Liver (tissue), 9 donors: Measurements from ENCODE around the gene NPTN. TPM values are rescaled to one million over a fixed set of nuclear protein-coding genes. Genes with fewer than 3 reads are reported as not detected.

Experiments
- DNase-seq: peaks from one replicate; pipeline ENCODE4 v3.0.0-alpha.2; 2017; ENCODE audit warnings: low spot score
- H3K27ac ChIP-seq, 2 donors: one replicate each; pipeline ENCODE4 v1.7.0; 2013; ENCODE audit warnings: inconsistent platforms in 2 of 2, low read length in 2 of 2, control low read depth in 1 of 2, low read depth in 1 of 2, mild to moderate bottlenecking in 1 of 2
- H3K27me3 ChIP-seq, 4 donors: one replicate each; pipeline versions ENCODE4 v1.6.1 to v1.7.0; 2013; ENCODE audit warnings: low read length in 3 of 4, inconsistent platforms in 1 of 4, mild to moderate bottlenecking in 1 of 4, moderate library complexity in 1 of 4; ENCODE audit not compliant: control insufficient read depth in 4 of 4, insufficient read depth in 4 of 4
- H3K36me3 ChIP-seq, 4 donors: one replicate each; pipeline versions ENCODE4 v1.6.1 to v1.7.0; 2013; ENCODE audit warnings: low read length in 3 of 4, mild to moderate bottlenecking in 3 of 4, low read depth in 1 of 4, moderate library complexity in 1 of 4; ENCODE audit not compliant: control insufficient read depth in 4 of 4, insufficient read depth in 3 of 4
- H3K4me1 ChIP-seq, 4 donors: one replicate each; pipeline versions ENCODE4 v1.6.1 to v1.7.0; 2013; ENCODE audit warnings: low read length in 3 of 4, mild to moderate bottlenecking in 3 of 4, moderate library complexity in 1 of 4; ENCODE audit not compliant: control insufficient read depth in 4 of 4, insufficient read depth in 4 of 4
- H3K4me3 ChIP-seq, 3 donors: one replicate each; pipeline versions ENCODE4 v1.6.1 to v1.7.0; 2013; ENCODE audit warnings: low read length in 3 of 3, control low read depth in 1 of 3, low read depth in 1 of 3, mild to moderate bottlenecking in 1 of 3
- H3K9ac ChIP-seq, 2 donors: one replicate each; pipeline ENCODE4 v1.7.0; 2013; ENCODE audit warnings: low read length in 2 of 2, mild to moderate bottlenecking in 2 of 2, moderate library complexity in 2 of 2, control low read depth in 1 of 2, low read depth in 1 of 2
- H3K9me3 ChIP-seq, 4 donors: one replicate each; pipeline versions ENCODE4 v1.6.1 to v1.7.0; 2013; ENCODE audit warnings: low read length in 3 of 4; ENCODE audit not compliant: control insufficient read depth in 4 of 4
- EGR1 ChIP-seq, 2 donors: IDR thresholded peaks; 2 replicates each; pipeline ENCODE4 v1.6.1; 2016 to 2018; ENCODE audit warnings: antibody characterized with exemption in 2 of 2, low read depth in 2 of 2
- FOXA1 ChIP-seq: IDR thresholded peaks from 2 replicates; pipeline ENCODE4 v1.6.1; 2016; ENCODE audit warnings: antibody characterized with exemption
- GABPA ChIP-seq, 2 donors: IDR thresholded peaks in 1 of 2; conservative IDR thresholded peaks in 1 of 2; 2 replicates each; pipeline ENCODE4 v1.6.1; 2016; ENCODE audit warnings: antibody characterized with exemption in 2 of 2, mild to moderate bottlenecking in 1 of 2, moderate library complexity in 1 of 2
- HNF4A ChIP-seq, 2 donors: conservative IDR thresholded peaks; 2 replicates each; pipeline ENCODE4 v1.6.1; 2016; ENCODE audit warnings: antibody characterized with exemption in 2 of 2, mild to moderate bottlenecking in 2 of 2
- HNF4G ChIP-seq: IDR thresholded peaks from 2 replicates; pipeline ENCODE4 v1.6.1; 2016; ENCODE audit warnings: antibody characterized with exemption
- JUND ChIP-seq, 2 donors: IDR thresholded peaks; 2 replicates each; pipeline ENCODE4 v1.6.1; 2016; ENCODE audit warnings: antibody characterized with exemption in 2 of 2
- NR2F2 ChIP-seq: IDR thresholded peaks from 2 replicates; pipeline ENCODE4 v1.6.1; 2016; ENCODE audit warnings: antibody characterized with exemption
- RAD21 ChIP-seq, 2 donors: IDR thresholded peaks; 2 replicates each; pipeline ENCODE4 v1.6.1; 2016; ENCODE audit warnings: antibody characterized with exemption in 2 of 2, mild to moderate bottlenecking in 2 of 2
- RXRA ChIP-seq, 2 donors: IDR thresholded peaks; 2 replicates each; pipeline ENCODE4 v1.6.1; 2017 to 2018; ENCODE audit warnings: antibody characterized with exemption in 2 of 2, mild to moderate bottlenecking in 1 of 2
- SP1 ChIP-seq: IDR thresholded peaks from 2 replicates; pipeline ENCODE4 v1.6.1; 2018; ENCODE audit warnings: antibody characterized with exemption, mild to moderate bottlenecking
- TAF1 ChIP-seq: conservative IDR thresholded peaks from 2 replicates; pipeline ENCODE4 v1.6.1; 2016; ENCODE audit warnings: antibody characterized with exemption, mild to moderate bottlenecking
- YY1 ChIP-seq: IDR thresholded peaks from 2 replicates; pipeline ENCODE4 v1.6.1; 2016; ENCODE audit warnings: antibody characterized with exemption, mild to moderate bottlenecking
- WGBS: extraction: QIAGEN DNeasy Blood & Tissue Kit; methylation state at CpG from one replicate; pipeline ENCODE4 v1.1.7; 2013; 5-methylcytosine and 5-hydroxymethylcytosine counted together
- polyA plus RNA-seq, 2 donors: library from polyadenylated mRNA; stranded (reverse) in 1 of 2; unstranded in 1 of 2; fragments of 200-250 nt in 1 of 2; fragments of >200 nt in 1 of 2; fragmentation: Nextera tagmentation in 1 of 2; extraction: Ambion mirVana in 1 of 2; gene quantifications; one replicate each; pipeline versions ENCODE4 v1.2.1 to v1.2.3, GENCODE V29; 2013 to 2015
- total RNA-seq, 2 donors: library from RNA; depleted of rRNA; stranded (reverse); fragments of >200 nt; gene quantifications; one replicate each; pipeline ENCODE4 v1.2.3, GENCODE V29; 2014
- TF ChIP-seq, protein P1 (sequence below): IDR thresholded peaks from 2 replicates; pipeline ENCODE4 v1.6.1; 2016; ENCODE audit warnings: antibody characterized with exemption
- TF ChIP-seq, protein P2 (sequence below): IDR thresholded peaks from 2 replicates; pipeline ENCODE4 v1.6.1; 2016; ENCODE audit warnings: antibody characterized with exemption, mild to moderate bottlenecking
- TF ChIP-seq, protein P3 (sequence below): IDR thresholded peaks from 2 replicates; pipeline ENCODE4 v1.6.1; 2016; ENCODE audit warnings: antibody characterized with exemption
- TF ChIP-seq, protein P4 (sequence below): fragments of 150-350 bp; IDR thresholded peaks from 2 replicates; pipeline ENCODE4 v1.5.1; 2017; ENCODE audit warnings: improper control_type of control experiment, low read depth, low read length; ENCODE audit not compliant: missing input control
- TF ChIP-seq, protein P5 (sequence below): IDR thresholded peaks from 2 replicates; pipeline ENCODE4 v1.6.1; 2016; ENCODE audit warnings: antibody characterized with exemption
- donor health status: healthy.
- donor health status: healthy.
- donor health status: healthy.
- donor health status: healthy.
- donor health status: healthy.

Gene NPTN
- total and polyA plus RNA-seq, 4 donors = 16.8 to 42.4 (median 33.9) TPM

DNA sequence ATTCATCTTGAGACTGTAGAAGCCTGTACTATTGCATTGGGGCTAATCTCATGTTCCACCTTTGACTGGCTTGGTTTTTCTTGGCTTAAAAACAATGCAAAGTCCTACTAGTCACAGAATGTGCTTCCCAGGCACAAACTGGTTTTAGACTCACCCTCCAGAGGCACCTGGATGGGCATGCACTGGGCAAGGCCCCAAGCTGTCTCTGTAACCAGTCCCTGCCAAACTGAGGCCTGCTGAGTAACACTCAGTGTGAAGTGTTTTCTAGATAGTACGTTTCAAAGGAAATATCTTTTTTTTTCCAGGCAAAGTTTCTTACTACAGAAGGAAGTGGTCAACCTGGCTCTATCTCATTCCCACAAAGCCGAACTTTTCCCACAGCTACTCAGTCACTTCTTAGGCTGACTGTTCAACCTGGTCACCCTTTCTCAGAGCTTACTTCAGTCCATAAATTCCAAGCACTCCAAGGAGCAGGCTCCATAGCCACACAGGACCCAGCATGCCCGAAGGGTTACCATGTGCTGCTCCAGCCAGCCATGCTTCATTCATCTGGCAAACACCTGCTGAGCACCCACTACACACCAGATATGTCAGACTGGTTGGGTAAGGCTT, 57.4 kb downstream of the NPTN start:
- no peak overlapping the region for H3K4me3 ChIP-seq
- H3K9ac ChIP-seq = no peak overlapping the region
- no peaks in the 10 kb centered on the region for H3K27me3 ChIP-seq
- TF ChIP-seq, protein P1, sequence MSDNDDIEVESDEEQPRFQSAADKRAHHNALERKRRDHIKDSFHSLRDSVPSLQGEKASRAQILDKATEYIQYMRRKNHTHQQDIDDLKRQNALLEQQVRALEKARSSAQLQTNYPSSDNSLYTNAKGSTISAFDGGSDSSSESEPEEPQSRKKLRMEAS = no peak
- TF ChIP-seq RAD21 (IDR thresholded peaks at IDR 0.05) (no peak), RXRA (IDR thresholded peaks at IDR 0.05) (no peak), YY1 (no peak), EGR1 (IDR thresholded peaks at IDR 0.05; ENCODE audit: low read depth in 2 of 2) (no peak), NR2F2 (no peak), TAF1 (no peak), GABPA (IDR thresholded peaks at IDR 0.05 in 1 of 2, conservative IDR thresholded peaks at IDR 0.05 in 1 of 2) (no peak), HNF4A (conservative IDR thresholded peaks at IDR 0.05) (no peak), FOXA1 (no peak), SP1 (no peak), HNF4G (no peak), JUND (IDR thresholded peaks at IDR 0.05) (no peak)
- TF ChIP-seq, protein P2, sequence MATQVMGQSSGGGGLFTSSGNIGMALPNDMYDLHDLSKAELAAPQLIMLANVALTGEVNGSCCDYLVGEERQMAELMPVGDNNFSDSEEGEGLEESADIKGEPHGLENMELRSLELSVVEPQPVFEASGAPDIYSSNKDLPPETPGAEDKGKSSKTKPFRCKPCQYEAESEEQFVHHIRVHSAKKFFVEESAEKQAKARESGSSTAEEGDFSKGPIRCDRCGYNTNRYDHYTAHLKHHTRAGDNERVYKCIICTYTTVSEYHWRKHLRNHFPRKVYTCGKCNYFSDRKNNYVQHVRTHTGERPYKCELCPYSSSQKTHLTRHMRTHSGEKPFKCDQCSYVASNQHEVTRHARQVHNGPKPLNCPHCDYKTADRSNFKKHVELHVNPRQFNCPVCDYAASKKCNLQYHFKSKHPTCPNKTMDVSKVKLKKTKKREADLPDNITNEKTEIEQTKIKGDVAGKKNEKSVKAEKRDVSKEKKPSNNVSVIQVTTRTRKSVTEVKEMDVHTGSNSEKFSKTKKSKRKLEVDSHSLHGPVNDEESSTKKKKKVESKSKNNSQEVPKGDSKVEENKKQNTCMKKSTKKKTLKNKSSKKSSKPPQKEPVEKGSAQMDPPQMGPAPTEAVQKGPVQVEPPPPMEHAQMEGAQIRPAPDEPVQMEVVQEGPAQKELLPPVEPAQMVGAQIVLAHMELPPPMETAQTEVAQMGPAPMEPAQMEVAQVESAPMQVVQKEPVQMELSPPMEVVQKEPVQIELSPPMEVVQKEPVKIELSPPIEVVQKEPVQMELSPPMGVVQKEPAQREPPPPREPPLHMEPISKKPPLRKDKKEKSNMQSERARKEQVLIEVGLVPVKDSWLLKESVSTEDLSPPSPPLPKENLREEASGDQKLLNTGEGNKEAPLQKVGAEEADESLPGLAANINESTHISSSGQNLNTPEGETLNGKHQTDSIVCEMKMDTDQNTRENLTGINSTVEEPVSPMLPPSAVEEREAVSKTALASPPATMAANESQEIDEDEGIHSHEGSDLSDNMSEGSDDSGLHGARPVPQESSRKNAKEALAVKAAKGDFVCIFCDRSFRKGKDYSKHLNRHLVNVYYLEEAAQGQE = no peak
- TF ChIP-seq, protein P3, sequence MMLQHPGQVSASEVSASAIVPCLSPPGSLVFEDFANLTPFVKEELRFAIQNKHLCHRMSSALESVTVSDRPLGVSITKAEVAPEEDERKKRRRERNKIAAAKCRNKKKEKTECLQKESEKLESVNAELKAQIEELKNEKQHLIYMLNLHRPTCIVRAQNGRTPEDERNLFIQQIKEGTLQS = no peak
- TF ChIP-seq, protein P4, sequence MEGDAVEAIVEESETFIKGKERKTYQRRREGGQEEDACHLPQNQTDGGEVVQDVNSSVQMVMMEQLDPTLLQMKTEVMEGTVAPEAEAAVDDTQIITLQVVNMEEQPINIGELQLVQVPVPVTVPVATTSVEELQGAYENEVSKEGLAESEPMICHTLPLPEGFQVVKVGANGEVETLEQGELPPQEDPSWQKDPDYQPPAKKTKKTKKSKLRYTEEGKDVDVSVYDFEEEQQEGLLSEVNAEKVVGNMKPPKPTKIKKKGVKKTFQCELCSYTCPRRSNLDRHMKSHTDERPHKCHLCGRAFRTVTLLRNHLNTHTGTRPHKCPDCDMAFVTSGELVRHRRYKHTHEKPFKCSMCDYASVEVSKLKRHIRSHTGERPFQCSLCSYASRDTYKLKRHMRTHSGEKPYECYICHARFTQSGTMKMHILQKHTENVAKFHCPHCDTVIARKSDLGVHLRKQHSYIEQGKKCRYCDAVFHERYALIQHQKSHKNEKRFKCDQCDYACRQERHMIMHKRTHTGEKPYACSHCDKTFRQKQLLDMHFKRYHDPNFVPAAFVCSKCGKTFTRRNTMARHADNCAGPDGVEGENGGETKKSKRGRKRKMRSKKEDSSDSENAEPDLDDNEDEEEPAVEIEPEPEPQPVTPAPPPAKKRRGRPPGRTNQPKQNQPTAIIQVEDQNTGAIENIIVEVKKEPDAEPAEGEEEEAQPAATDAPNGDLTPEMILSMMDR = no peak
- TF ChIP-seq, protein P5, sequence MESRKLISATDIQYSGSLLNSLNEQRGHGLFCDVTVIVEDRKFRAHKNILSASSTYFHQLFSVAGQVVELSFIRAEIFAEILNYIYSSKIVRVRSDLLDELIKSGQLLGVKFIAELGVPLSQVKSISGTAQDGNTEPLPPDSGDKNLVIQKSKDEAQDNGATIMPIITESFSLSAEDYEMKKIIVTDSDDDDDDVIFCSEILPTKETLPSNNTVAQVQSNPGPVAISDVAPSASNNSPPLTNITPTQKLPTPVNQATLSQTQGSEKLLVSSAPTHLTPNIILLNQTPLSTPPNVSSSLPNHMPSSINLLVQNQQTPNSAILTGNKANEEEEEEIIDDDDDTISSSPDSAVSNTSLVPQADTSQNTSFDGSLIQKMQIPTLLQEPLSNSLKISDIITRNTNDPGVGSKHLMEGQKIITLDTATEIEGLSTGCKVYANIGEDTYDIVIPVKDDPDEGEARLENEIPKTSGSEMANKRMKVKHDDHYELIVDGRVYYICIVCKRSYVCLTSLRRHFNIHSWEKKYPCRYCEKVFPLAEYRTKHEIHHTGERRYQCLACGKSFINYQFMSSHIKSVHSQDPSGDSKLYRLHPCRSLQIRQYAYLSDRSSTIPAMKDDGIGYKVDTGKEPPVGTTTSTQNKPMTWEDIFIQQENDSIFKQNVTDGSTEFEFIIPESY = no peak
- no peaks in the 10 kb centered on the region for H3K4me1 ChIP-seq
- no peaks in the 10 kb centered on the region for H3K9me3 ChIP-seq
- DNase-seq = no peak
- 86% methylated on average over 3 of the region's 3 CpGs for WGBS
- H3K36me3 ChIP-seq = peaks cover 0 to 23% (median 15%) of the 10 kb centered on the region in 4 donors
- H3K27ac ChIP-seq = no peak overlapping the region
